Transverse colon (tissue), 4 donors: ENCODE data around the gene KCTD21. TPM values are rescaled to one million over a fixed set of nuclear protein-coding genes. Genes with fewer than 3 reads are reported as not detected.

Experiments
- DNase-seq: peaks from one replicate; pipeline ENCODE4 v3.0.0-alpha.2; 2019
- H3K27ac ChIP-seq, 4 donors: fragments of 200-600 bp; sonication (generic); 2 replicates each; pipeline ENCODE4 v1.5.1; 2016 to 2018; ENCODE audit warnings: inconsistent platforms in 4 of 4
- H3K27me3 ChIP-seq: fragments of 200-600 bp; sonication (generic); 2 replicates; pipeline ENCODE4 v1.5.1; 2017; ENCODE audit warnings: inconsistent platforms
- H3K36me3 ChIP-seq, 4 donors: fragments of 200-600 bp; sonication (generic); 2 replicates each; pipeline ENCODE4 v1.5.1; 2017 to 2019; ENCODE audit warnings: inconsistent platforms in 4 of 4
- H3K4me1 ChIP-seq, 4 donors: fragments of 200-600 bp; sonication (generic); 2 replicates each; pipeline ENCODE4 v1.5.1; 2017 to 2020; ENCODE audit warnings: inconsistent platforms in 4 of 4
- H3K4me3 ChIP-seq, 4 donors: fragments of 200-600 bp; sonication (generic); 1 replicate in 1 of 4; 2 replicates in 3 of 4; pipeline versions ENCODE4 v1.5.1 to v1.6.1; 2017 to 2019; ENCODE audit warnings: inconsistent platforms in 4 of 4
- H3K9me3 ChIP-seq, 2 donors: fragments of 200-600 bp; sonication (generic); 2 replicates each; pipeline ENCODE4 v1.5.1; 2017 to 2019; ENCODE audit warnings: inconsistent platforms in 2 of 2
- EP300 ChIP-seq: sonication (generic); formaldehyde crosslinking; IDR thresholded peaks from one replicate; pipeline ENCODE4 v1.6.1; 2017; ENCODE audit warnings: antibody characterized with exemption, low read depth
- POLR2A ChIP-seq: fragments of 450-650 bp; IDR thresholded peaks from one replicate; pipeline ENCODE4 v1.6.1; 2016; ENCODE audit warnings: antibody characterized with exemption, mild to moderate bottlenecking, moderate library complexity
- POLR2AphosphoS5 ChIP-seq, 3 donors: sonication (generic); formaldehyde crosslinking; IDR thresholded peaks; one replicate each; pipeline ENCODE4 v1.6.1; 2016; ENCODE audit warnings: antibody characterized with exemption in 3 of 3
- WGBS, 2 donors: methylation state at CpG; one replicate each; pipeline ENCODE4 v1.1.5; 2018; ENCODE audit warnings: low coverage in 1 of 2; 5-methylcytosine and 5-hydroxymethylcytosine counted together
- in situ Hi-C, 4 donors: fragments of 200-750 bp; cut with MboI; loops; one replicate each; pipeline versions ENCODE4 v1.15.0 to v1.15.1; 2017; ENCODE audit warnings: low sequenced_read_pairs in 3 of 4, low pct_ligation_motif_present in 1 of 4, low pct_unique_long_range_greater_than_20kb in 1 of 4
- intact Hi-C: fragments of 100-400 bp; cut with DNase I; formaldehyde crosslinking; loops from one replicate; pipeline ENCODE4 v1.15.1; 2023; ENCODE audit warnings: low total_unique reads
- total RNA-seq, 4 donors: library from RNA; depleted of rRNA; stranded (reverse); fragments of >200 nt; gene quantifications; one replicate each; pipeline ENCODE4 v1.1.0, GENCODE V29; 2016
- TF ChIP-seq, protein P1 (sequence below), 5 experiments: fragments of 200-600 bp in 3 of 5; fragments of 450-650 bp in 2 of 5; sonication (generic) in 3 of 5; IDR thresholded peaks; 1 replicate in 2 of 5; 2 replicates in 3 of 5; pipeline ENCODE4 v1.5.1; 2016 to 2017; ENCODE audit warnings: antibody characterized with exemption in 5 of 5, inconsistent platforms in 3 of 5, mild to moderate bottlenecking in 2 of 5, moderate library complexity in 1 of 5

The KCTD21 gene
- total RNA-seq, 4 donors from 2014 or later, result 10.9 to 55.0 (median 29.2) TPM

DNA sequence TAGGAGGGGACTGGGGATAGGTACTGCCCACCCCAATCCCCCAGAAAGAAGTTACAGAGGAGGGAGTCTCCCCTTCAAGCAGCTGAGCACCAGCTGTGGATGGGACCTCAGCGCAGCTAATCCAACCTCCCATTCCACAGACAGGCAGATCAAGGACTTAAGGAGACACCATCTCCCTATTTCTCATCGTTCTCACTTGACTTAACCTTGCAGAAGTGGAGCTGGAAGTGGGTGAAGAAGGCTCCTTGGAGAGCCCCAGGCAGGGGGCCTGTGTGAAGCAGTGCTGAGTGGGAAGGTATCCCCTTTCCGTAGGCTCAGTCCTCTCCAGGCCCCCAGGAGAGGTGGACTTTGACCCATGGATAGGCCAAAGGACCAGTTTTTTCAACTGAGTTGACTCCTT is 27.6 kb upstream of the KCTD21 start:
- DNase-seq, result no peak
- no peak overlapping the region for H3K27ac ChIP-seq
- intact Hi-C loops, result no loop called here
- H3K27me3 ChIP-seq, result no peaks in the 10 kb centered on the region
- peaks cover 0 to 8% (median 1%) of the 10 kb centered on the region in 4 donors for H3K36me3 ChIP-seq
- no peak for TF ChIP-seq POLR2AphosphoS5 (IDR thresholded peaks at IDR 0.05)
- 80 to 89% methylated on average over 1 to 3 of the region's 3 CpGs for WGBS, 2 donors
- in situ Hi-C loops, result no loop called here
- no peak overlapping the region for H3K4me3 ChIP-seq
- no peaks in the 10 kb centered on the region for H3K9me3 ChIP-seq
- H3K4me1 ChIP-seq, result no peaks in the 10 kb centered on the region

DNA sequence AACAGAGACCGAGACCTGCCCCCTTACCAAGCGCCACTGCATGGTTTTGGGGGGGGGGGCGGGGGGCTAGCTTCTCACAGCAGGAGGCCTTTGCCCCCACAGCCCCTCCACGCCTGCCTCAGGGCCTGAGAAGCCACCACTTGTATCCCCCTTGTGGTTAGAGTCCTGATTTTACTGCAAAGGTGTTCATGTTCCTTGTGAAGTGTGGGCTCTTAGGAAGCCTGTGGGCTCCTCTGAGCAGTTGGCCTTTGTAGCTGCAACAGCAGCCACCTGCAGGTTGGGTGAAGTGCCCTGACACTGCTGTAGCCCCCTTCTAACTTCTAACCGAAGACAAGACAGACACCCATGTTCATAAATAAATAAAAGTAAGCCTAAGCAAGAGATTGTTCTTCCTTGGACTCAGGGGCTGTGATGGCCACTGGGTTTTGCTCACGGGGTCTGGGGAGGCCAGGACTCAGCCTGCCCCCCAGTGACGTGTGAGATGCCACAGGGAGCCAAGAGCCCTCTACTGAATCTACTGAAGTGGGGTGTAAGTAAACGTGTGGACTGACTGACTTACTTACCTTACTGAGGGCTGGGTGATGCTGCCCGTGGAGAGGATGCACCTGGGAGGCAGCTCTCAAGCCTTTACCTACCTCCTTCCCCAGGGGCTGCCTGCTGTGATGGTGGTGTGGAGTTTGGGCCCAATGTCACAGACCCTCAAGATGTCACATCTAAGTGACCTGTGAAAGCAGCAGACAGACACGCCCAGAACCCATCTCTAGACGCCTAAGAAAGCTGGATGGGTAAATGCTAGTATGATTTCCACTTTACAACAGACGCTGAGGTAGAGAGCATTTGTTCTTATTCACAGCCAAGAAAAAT is 26.1 kb upstream of the KCTD21 start:
- no peaks in the 10 kb centered on the region for H3K9me3 ChIP-seq
- in situ Hi-C loops, result no loop called here
- peaks cover 0 to 5% (median 2%) of the 10 kb centered on the region in 4 donors for H3K36me3 ChIP-seq
- no peaks in the 10 kb centered on the region for H3K27me3 ChIP-seq
- no peak for DNase-seq
- intact Hi-C loops, result no loop called here
- WGBS, 2 donors, result 60 to 87% methylated on average over 1 to 12 of the region's 12 CpGs
- H3K4me1 ChIP-seq, result no peaks in the 10 kb centered on the region
- no peak overlapping the region for H3K27ac ChIP-seq
- H3K4me3 ChIP-seq, result no peak overlapping the region
- TF ChIP-seq POLR2A (no peak), EP300 (no peak), POLR2AphosphoS5 (IDR thresholded peaks at IDR 0.05) (no peak)
- TF ChIP-seq, protein P1, sequence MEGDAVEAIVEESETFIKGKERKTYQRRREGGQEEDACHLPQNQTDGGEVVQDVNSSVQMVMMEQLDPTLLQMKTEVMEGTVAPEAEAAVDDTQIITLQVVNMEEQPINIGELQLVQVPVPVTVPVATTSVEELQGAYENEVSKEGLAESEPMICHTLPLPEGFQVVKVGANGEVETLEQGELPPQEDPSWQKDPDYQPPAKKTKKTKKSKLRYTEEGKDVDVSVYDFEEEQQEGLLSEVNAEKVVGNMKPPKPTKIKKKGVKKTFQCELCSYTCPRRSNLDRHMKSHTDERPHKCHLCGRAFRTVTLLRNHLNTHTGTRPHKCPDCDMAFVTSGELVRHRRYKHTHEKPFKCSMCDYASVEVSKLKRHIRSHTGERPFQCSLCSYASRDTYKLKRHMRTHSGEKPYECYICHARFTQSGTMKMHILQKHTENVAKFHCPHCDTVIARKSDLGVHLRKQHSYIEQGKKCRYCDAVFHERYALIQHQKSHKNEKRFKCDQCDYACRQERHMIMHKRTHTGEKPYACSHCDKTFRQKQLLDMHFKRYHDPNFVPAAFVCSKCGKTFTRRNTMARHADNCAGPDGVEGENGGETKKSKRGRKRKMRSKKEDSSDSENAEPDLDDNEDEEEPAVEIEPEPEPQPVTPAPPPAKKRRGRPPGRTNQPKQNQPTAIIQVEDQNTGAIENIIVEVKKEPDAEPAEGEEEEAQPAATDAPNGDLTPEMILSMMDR (IDR thresholded peaks at IDR 0.05), result no peak

DNA sequence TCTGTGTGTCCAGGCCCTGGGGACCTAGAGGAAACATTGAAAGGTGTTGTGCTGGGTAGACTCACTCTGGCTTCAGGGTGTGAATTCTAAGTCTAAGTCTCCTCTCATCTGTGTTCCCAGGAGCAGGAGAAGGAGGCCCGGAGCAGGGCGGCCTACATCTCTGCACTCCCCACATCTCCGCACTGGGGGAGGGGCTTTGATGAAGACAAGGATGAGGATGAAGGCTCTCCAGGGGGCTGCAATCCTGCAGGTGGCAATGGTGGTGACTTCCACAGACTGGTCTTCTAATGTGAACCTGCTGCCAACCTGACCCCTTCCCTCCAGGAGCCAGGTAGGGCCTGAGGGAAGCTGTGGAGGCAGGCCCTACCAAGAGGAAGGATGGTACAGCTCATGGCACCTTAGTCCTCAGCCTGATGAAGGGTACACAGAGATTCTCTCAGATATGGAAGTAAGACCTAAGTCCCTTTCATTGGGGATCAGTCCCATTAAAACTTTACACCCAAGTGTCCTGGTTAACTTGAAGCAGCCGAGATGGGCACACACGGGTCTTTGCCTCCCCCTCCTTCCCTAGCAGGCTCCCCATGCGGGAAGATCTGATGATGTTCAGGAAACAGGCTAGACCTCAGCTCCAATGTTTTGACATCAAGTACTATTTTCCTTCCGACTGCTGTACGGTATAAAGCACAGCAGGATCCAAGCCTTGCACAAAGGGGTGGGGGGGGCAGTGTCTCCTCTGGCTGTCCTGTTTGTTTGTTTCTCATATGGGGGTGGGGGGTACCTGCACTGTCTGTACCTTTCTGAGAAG is 25.3 kb upstream of the KCTD21 start:
- in situ Hi-C loops (no loop called here), intact Hi-C loops (no loop called here)
- Histone ChIP-seq H3K9me3 (no peaks in the 10 kb centered on the region), H3K27ac (no peak overlapping the region), H3K36me3 (peaks cover 0 to 5% (median 2%) of the 10 kb centered on the region in 4 donors), H3K4me1 (no peaks in the 10 kb centered on the region), H3K27me3 (no peaks in the 10 kb centered on the region), H3K4me3 (no peak overlapping the region)
- TF ChIP-seq POLR2A (no peak), POLR2AphosphoS5 (IDR thresholded peaks at IDR 0.05) (no peak), EP300 (no peak)
- TF ChIP-seq, protein P1 (IDR thresholded peaks at IDR 0.05), result no peak
- no peak for DNase-seq
- 90 to 96% methylated on average over 3 to 8 of the region's 8 CpGs for WGBS, 2 donors

DNA sequence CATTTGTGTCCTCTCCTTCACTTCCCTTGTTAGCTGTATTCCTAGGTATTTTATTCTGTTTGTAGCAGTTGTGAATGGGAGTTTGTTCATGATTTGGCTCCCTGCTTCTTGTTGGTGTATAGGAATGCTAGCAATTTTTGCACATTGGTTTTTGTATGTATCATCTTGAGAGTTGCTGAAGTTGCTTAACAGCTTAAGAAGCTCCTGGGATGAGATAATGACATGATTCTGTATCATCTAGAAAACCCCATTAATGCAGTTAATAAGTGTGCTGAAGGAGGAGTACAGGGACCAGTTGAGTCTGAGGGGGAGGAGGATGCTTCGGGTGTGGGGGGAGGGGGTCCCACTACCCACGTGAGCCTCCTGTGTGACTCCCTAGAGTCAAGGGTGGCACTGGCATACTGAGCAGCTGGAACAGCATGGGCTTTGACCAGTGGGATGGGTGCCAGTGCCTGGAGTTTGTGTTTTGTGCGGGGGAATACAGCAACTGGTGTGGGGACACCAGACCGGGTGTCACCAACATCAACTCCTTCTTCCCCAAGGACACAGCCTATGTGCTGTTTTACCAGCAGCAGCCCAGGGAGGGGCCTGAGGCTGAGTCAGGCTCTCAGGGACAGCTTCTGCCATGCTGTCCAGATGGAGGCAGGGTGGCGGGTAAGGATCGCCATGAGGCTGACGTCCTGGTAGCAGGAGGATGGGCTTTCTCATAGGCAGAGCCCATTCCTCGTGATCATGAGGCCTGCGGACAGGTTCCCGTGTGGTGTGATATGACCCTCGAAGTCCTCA is 24.4 kb upstream of the KCTD21 start:
- H3K4me3 ChIP-seq, result no peak overlapping the region
- intact Hi-C loops (no loop called here), in situ Hi-C loops (no loop called here)
- WGBS, 2 donors, result 83 to 86% methylated on average over 1 to 8 of the region's 11 CpGs
- H3K27me3 ChIP-seq, result no peaks in the 10 kb centered on the region
- DNase-seq, result no peak
- no peak overlapping the region for H3K27ac ChIP-seq
- peaks cover 0 to 5% (median 2%) of the 10 kb centered on the region in 4 donors for H3K36me3 ChIP-seq
- TF ChIP-seq, protein P1 (IDR thresholded peaks at IDR 0.05), result no peak
- TF ChIP-seq POLR2A (no peak), EP300 (no peak), POLR2AphosphoS5 (IDR thresholded peaks at IDR 0.05) (no peak)
- no peaks in the 10 kb centered on the region for H3K4me1 ChIP-seq
- no peaks in the 10 kb centered on the region for H3K9me3 ChIP-seq
